Pulmonary artery endothelial cell (primary cell): Measurements from ENCODE around the gene CHCHD6. TPM values are rescaled to one million over a fixed set of nuclear protein-coding genes. Genes with fewer than 3 reads are reported as not detected.

Source experiments
- DNase-seq: peaks from one replicate; pipeline ENCODE4 v3.0.0-alpha.2; 2011; ENCODE audit warnings: low read depth, low spot score
- total RNA-seq: library from RNA; depleted of rRNA; stranded (reverse); fragments of >200 nt; gene quantifications from 2 replicates; pipeline ENCODE4 v1.2.3, GENCODE V29; 2014

The CHCHD6 gene
- total RNA-seq, 1 donor from 2014 or later, result 13.5 TPM

GRCh38 chr3:126970921-126971320, 266.9 kb downstream of the CHCHD6 start:
- no peak for DNase-seq

- DNase-seq, result no peak
Observed at GRCh38 chr3:126971891-126972351, 267.9 kb downstream of the CHCHD6 start.

- DNase-seq, result no peak
Observed at GRCh38 chr3:126972866-126973265, 268.8 kb downstream of the CHCHD6 start.

- no peak for DNase-seq
Observed at GRCh38 chr3:126973814-126974213, 269.8 kb downstream of the CHCHD6 start.

- DNase-seq, result no peak
Observed at GRCh38 chr3:126974756-126975155, 270.7 kb downstream of the CHCHD6 start.

GRCh38 chr3:126976906-126977305, 272.9 kb downstream of the CHCHD6 start:
- DNase-seq, result no peak

GRCh38 chr3:126977821-126978220, 273.8 kb downstream of the CHCHD6 start:
- DNase-seq, result no peak

- DNase-seq, result no peak
Observed at GRCh38 chr3:126978291-126978690, 274.3 kb downstream of the CHCHD6 start.

GRCh38 chr3:126979046-126979628, 275.1 kb downstream of the CHCHD6 start:
- no peak for DNase-seq

GRCh38 chr3:126980266-126980811, 276.3 kb downstream of the CHCHD6 start:
- DNase-seq, result no peak

- DNase-seq, result no peak
Observed at GRCh38 chr3:126982126-126982470, 278.1 kb downstream of the CHCHD6 start.

- DNase-seq, result peak; percentile 27
Observed at GRCh38 chr3:126982471-126983175, 278.6 kb downstream of the CHCHD6 start, which contains the start of gene PLXNA1. PLXNA1 (plus strand) TSS chr3:126983115; CDS start chr3:126988594, 5,479 bp downstream.

GRCh38 chr3:126983276-126983652, 279.2 kb downstream of the CHCHD6 start:
- DNase-seq, result no peak

- DNase-seq, result no peak
Observed at GRCh38 chr3:126983653-126984390, 279.8 kb downstream of the CHCHD6 start.

GRCh38 chr3:126984391-126985131, 280.5 kb downstream of the CHCHD6 start:
- DNase-seq, result no peak

GRCh38 chr3:126985132-126985985, 281.3 kb downstream of the CHCHD6 start:
- no peak for DNase-seq

GRCh38 chr3:126986001-126986400, 282.0 kb downstream of the CHCHD6 start:
- DNase-seq, result no peak

GRCh38 chr3:126987129-126987528, 283.1 kb downstream of the CHCHD6 start:
- DNase-seq, result no peak

- no peak for DNase-seq
Observed at GRCh38 chr3:126987596-126987995, 283.6 kb downstream of the CHCHD6 start.

- DNase-seq, result no peak
Observed at GRCh38 chr3:126988451-126989021, 284.5 kb downstream of the CHCHD6 start.
